Endothelial cell (in vitro differentiated cells): ENCODE results near the gene IL17RC. TPM values are rescaled to one million over a fixed set of nuclear protein-coding genes. Genes with fewer than 3 reads are reported as not detected.

Source experiments
- DNase-seq: peaks from one replicate; pipeline ENCODE4 v3.0.0; 2021; ENCODE audit warnings: low spot score
- H3K27ac Mint-ChIP-seq: one replicate; pipeline ENCODE4 v1.8.0; 2021; ENCODE audit warnings: mixed read lengths, inconsistent platforms; ENCODE audit not compliant: unreplicated experiment
- H3K27me3 Mint-ChIP-seq: one replicate; pipeline ENCODE4 v1.8.0; 2021; ENCODE audit warnings: mild to moderate bottlenecking, moderate library complexity, mixed read lengths, inconsistent platforms; ENCODE audit not compliant: unreplicated experiment
- H3K36me3 Mint-ChIP-seq: one replicate; pipeline ENCODE4 v1.8.0; 2021; ENCODE audit warnings: mild to moderate bottlenecking, low read depth, mixed read lengths, inconsistent platforms; ENCODE audit not compliant: unreplicated experiment
- H3K4me1 Mint-ChIP-seq: one replicate; pipeline ENCODE4 v1.8.0; 2021; ENCODE audit warnings: mild to moderate bottlenecking, mixed read lengths, inconsistent platforms; ENCODE audit not compliant: unreplicated experiment
- H3K4me3 Mint-ChIP-seq: one replicate; pipeline ENCODE4 v1.8.0; 2021; ENCODE audit warnings: mild to moderate bottlenecking, mixed read lengths, inconsistent platforms; ENCODE audit not compliant: unreplicated experiment
- H3K9me3 Mint-ChIP-seq: one replicate; pipeline ENCODE4 v1.8.0; 2021; ENCODE audit warnings: mixed read lengths, inconsistent platforms; ENCODE audit not compliant: unreplicated experiment
- total RNA-seq: library from RNA; stranded (reverse); fragmentation: NEBNext Ultra II Directional; extraction: Animal tissue kit (Norgen Biotek cat#: 25700); gene quantifications from one replicate; pipeline ENCODE4 v1.2.1, GENCODE V29; 2021; ENCODE audit not compliant: unreplicated experiment
- TF ChIP-seq, protein P1 (sequence below): fragments of 200-600 bp; sonication (generic); IDR thresholded peaks from one replicate; pipeline ENCODE4 v1.5.0; 2021; ENCODE audit warnings: antibody characterized with exemption; ENCODE audit not compliant: unreplicated experiment

Gene IL17RC
- total RNA-seq, 1 donor from 2014 or later, result 17.5 TPM

DNA sequence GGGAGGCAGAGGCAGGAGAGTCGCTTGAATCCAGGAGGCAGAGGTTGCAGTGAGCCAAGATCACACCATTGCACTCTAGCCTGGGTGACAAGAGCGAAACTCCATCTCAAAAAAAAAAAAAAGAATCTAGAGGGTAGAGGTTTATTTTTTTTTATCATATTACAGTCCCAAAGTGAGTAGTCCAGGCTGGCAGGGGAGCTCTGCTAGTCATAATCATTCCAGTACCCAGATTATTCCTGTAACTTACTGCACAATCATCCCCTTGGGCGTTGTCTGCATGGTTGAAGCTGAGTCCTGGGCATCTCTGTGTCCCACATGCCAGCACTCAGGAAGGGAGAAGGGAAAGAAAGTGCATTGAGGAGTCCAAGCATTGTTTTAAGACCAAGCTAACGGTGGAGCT is 25.3 kb downstream of the IL17RC start:
- no peak for DNase-seq
- peaks cover 21% of the 10 kb centered on the region for H3K27me3 Mint-ChIP-seq
- H3K9me3 Mint-ChIP-seq, result no peaks in the 10 kb centered on the region
- H3K4me3 Mint-ChIP-seq, result no peak overlapping the region
- H3K4me1 Mint-ChIP-seq, result peaks cover 4% of the 10 kb centered on the region
- peaks cover 18% of the 10 kb centered on the region for H3K36me3 Mint-ChIP-seq
- H3K27ac Mint-ChIP-seq, result peak overlapping the region; percentile 18
- TF ChIP-seq, protein P1, sequence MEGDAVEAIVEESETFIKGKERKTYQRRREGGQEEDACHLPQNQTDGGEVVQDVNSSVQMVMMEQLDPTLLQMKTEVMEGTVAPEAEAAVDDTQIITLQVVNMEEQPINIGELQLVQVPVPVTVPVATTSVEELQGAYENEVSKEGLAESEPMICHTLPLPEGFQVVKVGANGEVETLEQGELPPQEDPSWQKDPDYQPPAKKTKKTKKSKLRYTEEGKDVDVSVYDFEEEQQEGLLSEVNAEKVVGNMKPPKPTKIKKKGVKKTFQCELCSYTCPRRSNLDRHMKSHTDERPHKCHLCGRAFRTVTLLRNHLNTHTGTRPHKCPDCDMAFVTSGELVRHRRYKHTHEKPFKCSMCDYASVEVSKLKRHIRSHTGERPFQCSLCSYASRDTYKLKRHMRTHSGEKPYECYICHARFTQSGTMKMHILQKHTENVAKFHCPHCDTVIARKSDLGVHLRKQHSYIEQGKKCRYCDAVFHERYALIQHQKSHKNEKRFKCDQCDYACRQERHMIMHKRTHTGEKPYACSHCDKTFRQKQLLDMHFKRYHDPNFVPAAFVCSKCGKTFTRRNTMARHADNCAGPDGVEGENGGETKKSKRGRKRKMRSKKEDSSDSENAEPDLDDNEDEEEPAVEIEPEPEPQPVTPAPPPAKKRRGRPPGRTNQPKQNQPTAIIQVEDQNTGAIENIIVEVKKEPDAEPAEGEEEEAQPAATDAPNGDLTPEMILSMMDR, result no peak

DNA sequence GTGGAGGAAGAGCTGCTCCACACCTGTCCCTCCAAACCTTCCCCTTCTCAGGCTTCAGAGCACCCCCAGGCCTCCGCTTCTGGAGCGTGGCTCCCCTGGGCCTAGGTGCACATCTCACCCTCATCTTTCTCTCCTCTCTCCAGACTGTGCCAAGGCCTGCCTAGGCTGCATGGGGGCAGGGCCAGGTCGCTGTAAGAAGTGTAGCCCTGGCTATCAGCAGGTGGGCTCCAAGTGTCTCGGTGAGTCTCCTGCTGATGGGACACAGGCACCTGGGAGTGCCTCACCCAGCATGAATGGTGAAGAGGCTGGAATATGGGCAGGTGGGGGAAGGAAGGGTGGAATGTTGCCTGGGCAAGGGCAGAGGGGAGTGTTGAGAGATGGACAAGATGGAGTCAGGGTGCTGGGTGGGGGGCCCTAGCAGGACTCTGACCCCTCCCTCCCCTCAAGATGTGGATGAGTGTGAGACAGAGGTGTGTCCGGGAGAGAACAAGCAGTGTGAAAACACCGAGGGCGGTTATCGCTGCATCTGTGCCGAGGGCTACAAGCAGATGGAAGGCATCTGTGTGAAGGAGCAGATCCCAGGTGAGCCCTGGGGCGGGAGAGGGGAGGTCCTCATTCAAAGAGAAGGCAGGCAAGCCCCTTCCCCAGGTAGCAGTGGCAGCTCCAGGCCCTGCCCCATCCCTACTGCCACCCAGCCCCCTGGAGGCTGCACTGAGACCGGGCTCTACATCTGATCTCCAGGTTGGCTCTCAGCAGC is 26.2 kb downstream of the IL17RC start:
- Mint-ChIP-seq H3K27ac (no peak overlapping the region), H3K36me3 (peaks cover 13% of the 10 kb centered on the region)

GRCh38 chr3:9944271-9944670 is 27.4 kb downstream of the IL17RC start:
- no peak overlapping the region for H3K27ac Mint-ChIP-seq

More for the DNA sequence above, 26.2 kb downstream of the IL17RC start:
- TF ChIP-seq, protein P1, result no peak
- no peaks in the 10 kb centered on the region for H3K9me3 Mint-ChIP-seq
- peaks cover 4% of the 10 kb centered on the region for H3K4me1 Mint-ChIP-seq
- peaks cover 19% of the 10 kb centered on the region for H3K27me3 Mint-ChIP-seq
- no peak overlapping the region for H3K4me3 Mint-ChIP-seq
- DNase-seq, result no peak

GRCh38 chr3:9945358-9945757 is 28.5 kb downstream of the IL17RC start:
- DNase-seq, result no peak
- Mint-ChIP-seq H3K9me3 (no peaks in the 10 kb centered on the region), H3K4me3 (no peak overlapping the region), H3K4me1 (peaks cover 4% of the 10 kb centered on the region), H3K27me3 (peaks cover 19% of the 10 kb centered on the region), H3K27ac (peak overlapping the region; percentile 42), H3K36me3 (peaks cover 11% of the 10 kb centered on the region)
- TF ChIP-seq, protein P1, result no peak

More at GRCh38 chr3:9944271-9944670, 27.4 kb downstream of the IL17RC start:
- Mint-ChIP-seq H3K27me3 (peaks cover 19% of the 10 kb centered on the region), H3K4me1 (peaks cover 4% of the 10 kb centered on the region), H3K4me3 (no peak overlapping the region), H3K9me3 (no peaks in the 10 kb centered on the region), H3K36me3 (peaks cover 11% of the 10 kb centered on the region)
- DNase-seq, result no peak
- TF ChIP-seq, protein P1, result no peak
